Right lobe of liver (tissue), 6 donors: ENCODE results near the gene MYH10. TPM values are rescaled to one million over a fixed set of nuclear protein-coding genes. Genes with fewer than 3 reads are reported as not detected.
A peak's percentile ranks its signal among the peaks of the same experiment; 100 is the strongest.

ENCODE experiments used
- ATAC-seq, 4 donors: fragments of 200-7000 bp; cut with Tn5 transposase; one replicate each; pipeline ENCODE4 v1.9.1; 2020; ENCODE audit warnings: mild to moderate bottlenecking in 4 of 4, moderate library complexity in 4 of 4
- DNase-seq, 3 donors: peaks; one replicate each; pipeline ENCODE4 v3.0.0-alpha.2; 2020
- H3K27ac ChIP-seq, 3 donors: fragments of 200-600 bp; one replicate each; pipeline ENCODE4 v1.8.0; 2022
- H3K27me3 ChIP-seq, 2 donors: fragments of 200-600 bp; one replicate each; pipeline ENCODE4 v1.8.0; 2022
- H3K36me3 ChIP-seq, 4 donors: fragments of 200-600 bp; sonication (generic) in 1 of 4; one replicate each; pipeline versions ENCODE4 v1.5.1 to v1.8.0; 2017 to 2022; ENCODE audit warnings: control low read depth in 1 of 4
- H3K4me1 ChIP-seq, 4 donors: fragments of 200-600 bp; sonication (generic) in 1 of 4; one replicate each; pipeline versions ENCODE4 v1.5.1 to v1.8.0; 2017 to 2022; ENCODE audit warnings: control low read depth in 1 of 4
- H3K4me3 ChIP-seq, 3 donors: fragments of 200-600 bp; one replicate each; pipeline ENCODE4 v1.8.0; 2022
- H3K9me3 ChIP-seq, 4 donors: fragments of 200-600 bp; sonication (generic) in 1 of 4; one replicate each; pipeline versions ENCODE4 v1.5.1 to v1.8.0; 2017 to 2022; ENCODE audit warnings: control low read depth in 1 of 4
- POLR2A ChIP-seq: fragments of 450-650 bp; IDR thresholded peaks from one replicate; pipeline ENCODE4 v1.6.1; 2017; ENCODE audit warnings: antibody characterized with exemption, mild to moderate bottlenecking
- WGBS: methylation state at CpG from one replicate; pipeline ENCODE4 v1.1.6; 2018; ENCODE audit warnings: low coverage, low lambda C conversion rate; ENCODE audit not compliant: insufficient coverage; ENCODE audit errors: missing lambda C conversion rate; 5-methylcytosine and 5-hydroxymethylcytosine counted together
- intact Hi-C, 2 donors: fragments of 100-400 bp; cut with DNase I; formaldehyde crosslinking; loops; one replicate each; pipeline versions ENCODE4 v1.11.2 to v1.14.1; 2022
- total RNA-seq, 6 experiments: library from RNA; depleted of rRNA in 2 of 6; stranded (reverse); fragments of >200 nt in 2 of 6; fragmentation: NEBNext Ultra II Directional in 3 of 6; extraction: Animal tissue kit (Norgen Biotek cat#: 25700) in 3 of 6; gene quantifications; one replicate each; pipeline versions ENCODE4 v1.1.0 to v1.2.4, GENCODE V29; 2016 to 2023
- TF ChIP-seq, protein P1 (sequence below), 4 donors: fragments of 200-600 bp in 3 of 4; fragments of 450-650 bp in 1 of 4; IDR thresholded peaks; one replicate each; pipeline versions ENCODE4 v1.5.1 to v1.8.0; 2016 to 2022; ENCODE audit warnings: antibody characterized with exemption in 4 of 4, mild to moderate bottlenecking in 2 of 4
- donor health status: DM: no; HTN: yes; CAD: no.
- donor health status: DM: no; HTN: no; CAD: no.
- donor health status: DM: no; HTN: no; CAD: no.
- donor health status: DM: no; HTN: yes; CAD: no.
- donor health status: DM: no; HTN: yes; CAD: no.

The MYH10 gene
- total RNA-seq, 6 experiments from 2014 or later = 19.8 to 32.9 (median 24.3) TPM

DNA sequence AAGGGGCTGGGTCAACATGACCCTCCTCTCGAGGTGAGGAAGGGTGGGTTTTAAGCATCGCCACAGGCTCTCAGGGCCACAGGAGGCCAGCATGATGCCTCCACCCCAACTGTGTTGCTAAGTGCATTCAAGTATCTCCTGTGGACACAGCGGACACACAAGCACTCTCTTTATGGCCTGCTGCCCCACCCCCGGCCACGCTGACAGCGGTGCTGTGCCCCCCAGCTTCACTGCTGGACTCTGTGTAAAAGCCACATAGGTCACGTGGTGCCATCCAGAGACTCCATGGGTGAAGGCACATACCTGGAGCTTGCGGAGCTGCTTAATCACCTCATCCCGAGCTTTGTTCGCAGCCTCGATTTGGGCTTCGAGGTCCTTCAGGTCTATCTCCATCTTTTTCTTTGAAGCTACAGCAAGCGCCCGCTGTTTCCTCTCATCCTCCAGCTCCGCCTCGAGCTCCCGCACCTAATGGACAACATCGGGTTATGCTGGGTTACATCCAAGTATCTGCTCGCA lies 143.3 kb downstream of the MYH10 start:
- DNase-seq = peak in 1 of 3 donors; percentile 32
- intact Hi-C loops = no loop called here
- H3K36me3 ChIP-seq = peaks cover 0 to 33% (median 9%) of the 10 kb centered on the region in 4 donors
- no peak for ATAC-seq
- no peaks in the 10 kb centered on the region for H3K9me3 ChIP-seq
- 76% methylated on average over 5 of the region's 19 CpGs for WGBS
- H3K27me3 ChIP-seq = no peaks in the 10 kb centered on the region
- no peaks in the 10 kb centered on the region for H3K4me1 ChIP-seq
- H3K27ac ChIP-seq = no peak overlapping the region
- no peak for TF ChIP-seq POLR2A
- TF ChIP-seq, protein P1, sequence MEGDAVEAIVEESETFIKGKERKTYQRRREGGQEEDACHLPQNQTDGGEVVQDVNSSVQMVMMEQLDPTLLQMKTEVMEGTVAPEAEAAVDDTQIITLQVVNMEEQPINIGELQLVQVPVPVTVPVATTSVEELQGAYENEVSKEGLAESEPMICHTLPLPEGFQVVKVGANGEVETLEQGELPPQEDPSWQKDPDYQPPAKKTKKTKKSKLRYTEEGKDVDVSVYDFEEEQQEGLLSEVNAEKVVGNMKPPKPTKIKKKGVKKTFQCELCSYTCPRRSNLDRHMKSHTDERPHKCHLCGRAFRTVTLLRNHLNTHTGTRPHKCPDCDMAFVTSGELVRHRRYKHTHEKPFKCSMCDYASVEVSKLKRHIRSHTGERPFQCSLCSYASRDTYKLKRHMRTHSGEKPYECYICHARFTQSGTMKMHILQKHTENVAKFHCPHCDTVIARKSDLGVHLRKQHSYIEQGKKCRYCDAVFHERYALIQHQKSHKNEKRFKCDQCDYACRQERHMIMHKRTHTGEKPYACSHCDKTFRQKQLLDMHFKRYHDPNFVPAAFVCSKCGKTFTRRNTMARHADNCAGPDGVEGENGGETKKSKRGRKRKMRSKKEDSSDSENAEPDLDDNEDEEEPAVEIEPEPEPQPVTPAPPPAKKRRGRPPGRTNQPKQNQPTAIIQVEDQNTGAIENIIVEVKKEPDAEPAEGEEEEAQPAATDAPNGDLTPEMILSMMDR (IDR thresholded peaks at IDR 0.05) = no peak
- H3K4me3 ChIP-seq = no peak overlapping the region

DNA sequence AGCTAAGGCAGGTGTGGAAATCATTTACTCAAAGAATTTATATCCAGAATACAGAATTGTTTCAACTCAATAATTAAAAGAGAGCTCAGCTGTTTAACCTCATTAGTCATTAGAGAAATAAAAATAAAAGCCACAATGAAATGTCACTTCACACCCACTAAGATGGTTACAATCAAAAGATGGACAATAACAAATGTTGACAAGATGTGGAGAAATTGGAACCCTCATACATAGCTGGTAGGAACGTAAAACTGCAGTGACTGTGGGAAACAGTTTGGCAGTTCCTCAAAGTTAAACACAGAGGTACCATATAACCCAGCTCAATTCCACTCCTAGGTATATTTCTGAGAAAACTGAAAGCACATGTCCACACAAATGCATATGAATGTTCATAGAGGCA lies 145.0 kb downstream of the MYH10 start:
- Histone ChIP-seq H3K4me3 (no peak overlapping the region), H3K4me1 (no peaks in the 10 kb centered on the region), H3K27me3 (no peaks in the 10 kb centered on the region), H3K36me3 (peaks cover 0 to 26% (median 9%) of the 10 kb centered on the region in 4 donors), H3K27ac (no peak overlapping the region), H3K9me3 (no peaks in the 10 kb centered on the region)
- no peak for DNase-seq
- 100% methylated on average over 1 of the region's 1 CpG for WGBS
- ATAC-seq = no peak
- intact Hi-C loops = no loop called here
- TF ChIP-seq POLR2A = no peak
- TF ChIP-seq, protein P1 (IDR thresholded peaks at IDR 0.05) = no peak

DNA sequence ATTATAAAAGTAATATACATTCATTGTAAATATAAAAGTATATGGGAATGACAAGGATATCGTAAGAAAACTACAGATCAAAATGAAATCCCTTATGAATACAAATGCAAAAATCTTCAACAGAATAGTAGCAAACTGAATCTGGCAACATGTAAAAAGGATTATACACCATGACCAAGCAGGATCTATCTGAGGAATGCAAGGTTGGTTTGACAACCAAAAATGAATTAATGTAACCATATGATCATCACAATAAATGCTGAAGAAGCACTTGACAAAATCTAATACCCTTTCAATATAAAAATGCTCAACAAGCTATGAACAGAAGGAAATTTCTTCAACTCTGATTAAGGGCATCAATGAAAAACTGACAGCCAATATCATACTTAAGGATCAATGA lies 146.1 kb downstream of the MYH10 start:
- H3K4me1 ChIP-seq = no peaks in the 10 kb centered on the region
- no peak for DNase-seq
- H3K27ac ChIP-seq = no peak overlapping the region
- no peaks in the 10 kb centered on the region for H3K27me3 ChIP-seq
- no peak for ATAC-seq
- no peak overlapping the region for H3K4me3 ChIP-seq
- H3K36me3 ChIP-seq = peaks cover 0 to 22% (median 10%) of the 10 kb centered on the region in 4 donors
- H3K9me3 ChIP-seq = no peaks in the 10 kb centered on the region
- TF ChIP-seq POLR2A = no peak
- TF ChIP-seq, protein P1 (IDR thresholded peaks at IDR 0.05) = no peak
- intact Hi-C loops = no loop called here
- WGBS = 92% methylated on average over 1 of the region's 1 CpG

DNA sequence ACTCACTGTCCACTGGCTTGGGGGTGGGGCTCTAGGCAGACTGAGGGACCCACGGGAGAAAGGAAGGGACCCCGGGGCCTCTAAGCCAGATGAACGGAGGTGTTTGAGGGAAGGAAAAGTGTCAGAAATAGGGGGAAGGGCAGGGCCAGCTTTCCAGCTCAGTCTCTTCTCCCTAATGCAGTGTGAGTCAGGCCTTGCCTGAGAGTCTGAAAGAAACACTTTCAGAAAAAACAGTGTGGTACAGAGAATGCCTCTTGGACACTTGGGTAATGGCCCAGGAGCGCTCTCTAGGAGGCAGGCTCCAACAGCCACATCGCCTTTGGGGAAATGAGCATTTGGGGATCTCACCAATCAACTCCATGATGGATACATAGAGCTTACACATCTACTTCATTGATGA lies 148.0 kb downstream of the MYH10 start:
- no peak overlapping the region for H3K4me3 ChIP-seq
- no peaks in the 10 kb centered on the region for H3K27me3 ChIP-seq
- WGBS = 95% methylated on average over 4 of the region's 5 CpGs
- intact Hi-C loops = no loop called here
- no peak for ATAC-seq
- peaks cover 0 to 11% (median 3%) of the 10 kb centered on the region in 4 donors for H3K4me1 ChIP-seq
- peaks cover 0 to 25% (median 10%) of the 10 kb centered on the region in 4 donors for H3K36me3 ChIP-seq
- DNase-seq = peak in 1 of 3 donors; percentile 23
- H3K9me3 ChIP-seq = no peaks in the 10 kb centered on the region
- H3K27ac ChIP-seq = no peak overlapping the region
- no peak for TF ChIP-seq POLR2A
- TF ChIP-seq, protein P1 (IDR thresholded peaks at IDR 0.05) = no peak

DNA sequence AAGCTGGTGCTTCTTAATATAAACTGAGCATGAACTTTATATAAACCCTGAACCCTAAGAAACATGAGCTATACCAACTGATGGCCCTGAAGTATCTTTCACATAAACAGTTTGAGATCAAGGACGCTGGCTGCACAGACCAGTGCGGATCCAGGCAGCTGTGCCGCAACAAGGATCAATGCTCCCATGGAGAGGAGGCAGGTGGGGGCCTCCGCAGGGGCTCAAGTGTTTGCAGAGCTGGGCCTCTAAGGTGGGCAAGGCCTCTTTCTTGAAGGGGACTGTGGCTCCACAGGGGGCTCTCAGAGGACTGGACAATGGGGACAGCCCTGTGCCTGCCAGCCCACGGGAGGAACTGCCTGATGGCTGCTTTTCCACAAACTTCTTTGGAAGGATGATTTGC lies 148.8 kb downstream of the MYH10 start:
- intact Hi-C loops = no loop called here
- peaks cover 0 to 17% (median 6%) of the 10 kb centered on the region in 4 donors for H3K4me1 ChIP-seq
- H3K36me3 ChIP-seq = peaks cover 0 to 20% (median 10%) of the 10 kb centered on the region in 4 donors
- no peak overlapping the region for H3K27ac ChIP-seq
- no peaks in the 10 kb centered on the region for H3K9me3 ChIP-seq
- TF ChIP-seq, protein P1 (IDR thresholded peaks at IDR 0.05) = no peak
- no peak for TF ChIP-seq POLR2A
- DNase-seq (no peak), ATAC-seq (no peak)
- no peaks in the 10 kb centered on the region for H3K27me3 ChIP-seq
- WGBS = 100% methylated on average over 2 of the region's 5 CpGs
- no peak overlapping the region for H3K4me3 ChIP-seq
